ENCODE measurements around the gene TARBP2. TPM values are rescaled to one million over a fixed set of nuclear protein-coding genes. Genes with fewer than 3 reads are reported as not detected.

The TARBP2 gene
- total RNA-seq, 1 experiment from 2014 or later = 47.0 TPM

Other genes with a start within 250 kb of the TARBP2 start
- 7.8 and 22.6 TPM in 2 replicates for gene ESPL1, start 233.0 kb upstream of the TARBP2 start, total RNA-seq (2014; rRNA removed; shearing (Covaris generic))
- gene PFDN5, start 205.7 kb upstream of the TARBP2 start, total RNA-seq (2014; rRNA removed; shearing (Covaris generic)) = 462 and 537 TPM in 2 replicates
- 80.2 and 82.8 TPM in 2 replicates for gene MYG1, start 201.6 kb upstream of the TARBP2 start, total RNA-seq (2014; rRNA removed; shearing (Covaris generic))
- 57.0 and 74.6 TPM in 2 replicates for gene AAAS, start 179.7 kb upstream of the TARBP2 start, total RNA-seq (2014; rRNA removed; shearing (Covaris generic))
- gene SP7, start 164.9 kb upstream of the TARBP2 start, total RNA-seq (2014; rRNA removed; shearing (Covaris generic)) = not detected in 2 replicates
- gene SP1, start 121.1 kb upstream of the TARBP2 start, total RNA-seq (2014; rRNA removed; shearing (Covaris generic)) = 26.9 and 33.4 TPM in 2 replicates
- gene AMHR2, start 77.4 kb upstream of the TARBP2 start, total RNA-seq (2014; rRNA removed; shearing (Covaris generic)) = not detected in 2 replicates
- 59.6 and 110 TPM in 2 replicates for gene PRR13, start 59.5 kb upstream of the TARBP2 start, total RNA-seq (2014; rRNA removed; shearing (Covaris generic))
- gene PCBP2, start 49.2 kb upstream of the TARBP2 start, total RNA-seq (2014; rRNA removed; shearing (Covaris generic)) = 187 and 206 TPM in 2 replicates
- gene MAP3K12, start 1.8 kb upstream of the TARBP2 start, total RNA-seq (2014; rRNA removed; shearing (Covaris generic)) = 9.1 and 14.3 TPM in 2 replicates
- gene NPFF, start 6.2 kb downstream of the TARBP2 start, total RNA-seq (2014; rRNA removed; shearing (Covaris generic)) = not detected in 2 replicates
- 6.1 and 12.4 TPM in 2 replicates for gene ATF7, start 125.1 kb downstream of the TARBP2 start, total RNA-seq (2014; rRNA removed; shearing (Covaris generic))
- 391 and 444 TPM in 2 replicates for gene ATP5MC2, start 174.8 kb downstream of the TARBP2 start, total RNA-seq (2014; rRNA removed; shearing (Covaris generic))
- 24.3 and 33.5 TPM in 2 replicates for gene CALCOCO1, start 226.2 kb downstream of the TARBP2 start, total RNA-seq (2014; rRNA removed; shearing (Covaris generic))

All from H4 (cell line).